Caco-2 (cell line): ENCODE results near the gene HCN1. TPM values are rescaled to one million over a fixed set of nuclear protein-coding genes. Genes with fewer than 3 reads are reported as not detected.

Experiments
- BruUV-seq: library from RNA; stranded (reverse); fragments of 400-500 nt; replicated peaks from 2 replicates; lab custom pipeline; 2021; lab: Mats Ljungman, UMichigan
- CTCF ChIA-PET: fragments of 300-600 bp; sonication (Branson Sonifier 250); formaldehyde crosslinking; loops from one replicate; lab custom pipeline; 2022; ENCODE audit warnings: antibody characterized with exemption; lab: Charles Lee
- POLR2A ChIA-PET: fragments of 300-600 bp; sonication (Branson Sonifier 250); formaldehyde crosslinking; loops from one replicate; lab custom pipeline; 2022; ENCODE audit warnings: antibody characterized with exemption; lab: Charles Lee
- DNase-seq, 2 experiments: peaks; one replicate each; pipeline versions ENCODE4 v3.0.0 to v3.0.0-alpha.2; 2020 to 2022
- H3K27me3 ChIP-seq: replicated peaks from 2 replicates; pipeline ENCODE4 v1.6.0; 2011; ENCODE audit warnings: low read length; ENCODE audit not compliant: control insufficient read depth, insufficient read depth
- H3K36me3 ChIP-seq: 2 replicates; pipeline ENCODE4 v1.5.1; 2011; ENCODE audit warnings: low read length; ENCODE audit not compliant: control insufficient read depth, insufficient read depth
- H3K4me1 ChIP-seq: fragments of 250-450 bp; sonication (Bioruptor Pico); 2 replicates; pipeline ENCODE4 v1.5.1; 2020; ENCODE audit warnings: mild to moderate bottlenecking
- H3K4me3 ChIP-seq: 2 replicates; pipeline ENCODE4 v1.5.1; 2011; ENCODE audit warnings: low read depth, mild to moderate bottlenecking, control low read depth, low read length
- H3K9me3 ChIP-seq: fragments of 250-450 bp; sonication (Bioruptor Pico); 2 replicates; pipeline ENCODE4 v1.5.1; 2020; ENCODE audit warnings: mild to moderate bottlenecking, moderate library complexity
- H3K27ac Mint-ChIP-seq: one replicate; pipeline ENCODE4 v1.8.0; 2022; ENCODE audit warnings: mixed read lengths; ENCODE audit not compliant: unreplicated experiment
- H3K27me3 Mint-ChIP-seq: one replicate; pipeline ENCODE4 v1.8.0; 2022; ENCODE audit warnings: mixed read lengths; ENCODE audit not compliant: insufficient read depth, unreplicated experiment
- H3K36me3 Mint-ChIP-seq: one replicate; pipeline ENCODE4 v1.8.0; 2022; ENCODE audit warnings: mild to moderate bottlenecking, mixed read lengths; ENCODE audit not compliant: insufficient read depth, unreplicated experiment
- H3K4me1 Mint-ChIP-seq: one replicate; pipeline ENCODE4 v1.8.0; 2022; ENCODE audit warnings: low read depth, mixed read lengths; ENCODE audit not compliant: unreplicated experiment
- H3K4me3 Mint-ChIP-seq: one replicate; pipeline ENCODE4 v1.8.0; 2022; ENCODE audit warnings: mild to moderate bottlenecking, moderate library complexity, mixed read lengths; ENCODE audit not compliant: unreplicated experiment
- H3K9me3 Mint-ChIP-seq: one replicate; pipeline ENCODE4 v1.8.0; 2022; ENCODE audit warnings: mixed read lengths; ENCODE audit not compliant: unreplicated experiment
- CTCF ChIP-seq, 2 experiments: fragments of 200-600 bp in 1 of 2; IDR thresholded peaks; 1 replicate in 1 of 2; 2 replicates in 1 of 2; pipeline versions ENCODE4 v1.5.1 to v1.8.0; 2011 to 2022; ENCODE audit warnings: antibody characterized with exemption in 1 of 2, control low read depth in 1 of 2, inconsistent platforms in 1 of 2, low read depth in 1 of 2, low read length in 1 of 2, mild to moderate bottlenecking in 1 of 2, moderate library complexity in 1 of 2; ENCODE audit not compliant: insufficient read depth in 1 of 2, severe bottlenecking in 1 of 2, unreplicated experiment in 1 of 2
- intact Hi-C: fragments of 100-400 bp; cut with micrococcal nuclease; formaldehyde crosslinking; loops from one replicate; pipeline ENCODE4 v1.10.0; 2022; ENCODE audit not compliant: unreplicated experiment
- total RNA-seq: library from RNA; stranded (reverse); gene quantifications from 2 replicates; pipeline ENCODE4 v1.2.3, GENCODE V29; 2022

HCN1 gene
- total RNA-seq, 1 experiment from 2014 or later: not detected

DNA sequence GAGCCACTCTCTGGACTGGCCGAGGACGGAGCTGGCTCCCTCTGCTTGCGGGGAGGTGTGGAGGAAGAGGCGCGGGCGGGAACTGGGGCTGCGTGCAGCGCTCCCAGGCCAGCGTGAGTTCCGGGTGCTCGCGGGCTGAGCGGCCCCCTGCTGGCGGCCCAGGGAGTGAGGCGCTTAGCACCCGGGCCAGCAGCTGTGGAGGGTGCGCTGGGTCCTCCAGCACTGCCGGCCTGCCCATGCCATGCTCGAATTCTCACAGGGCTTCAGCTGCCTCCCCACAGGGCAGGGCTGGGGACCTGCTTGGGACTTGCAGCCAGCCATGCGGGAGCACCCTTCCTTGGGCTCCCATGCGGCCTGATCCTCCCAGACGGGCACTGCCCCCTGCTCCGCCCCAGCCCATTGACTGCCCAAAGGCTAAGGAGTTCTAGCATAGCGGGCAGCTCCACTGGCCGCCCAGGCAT, 470.6 kb downstream of the HCN1 start:
- Histone ChIP-seq H3K4me1 (no peaks in the 10 kb centered on the region), H3K36me3 (no peaks in the 10 kb centered on the region), H3K4me3 (no peak overlapping the region), H3K9me3 (no peaks in the 10 kb centered on the region), H3K27me3 (no peaks in the 10 kb centered on the region)
- intact Hi-C loops: no loop called here
- no TSS peak for BruUV-seq
- Mint-ChIP-seq H3K27me3 (no peaks in the 10 kb centered on the region), H3K4me3 (no peak overlapping the region), H3K4me1 (no peaks in the 10 kb centered on the region), H3K9me3 (peaks cover 10% of the 10 kb centered on the region), H3K27ac (no peak overlapping the region), H3K36me3 (no peaks in the 10 kb centered on the region)
- CTCF ChIA-PET: no interaction called here
- no peak for DNase-seq
- TF ChIP-seq CTCF (IDR thresholded peaks at IDR 0.05; ENCODE audit: insufficient read depth in 1 of 2, low read depth in 1 of 2, low read length in 1 of 2, severe bottlenecking in 1 of 2, unreplicated experiment in 1 of 2): peak in 1 of 2 experiments; percentile 16
- POLR2A ChIA-PET: no interaction called here

GRCh38 chr5:45205403-45205961, 490.7 kb downstream of the HCN1 start:
- Mint-ChIP-seq H3K4me3 (no peak overlapping the region), H3K9me3 (no peaks in the 10 kb centered on the region), H3K27ac (no peak overlapping the region), H3K27me3 (no peaks in the 10 kb centered on the region), H3K36me3 (no peaks in the 10 kb centered on the region), H3K4me1 (no peaks in the 10 kb centered on the region)
- intact Hi-C loops: no loop called here
- Histone ChIP-seq H3K4me1 (no peaks in the 10 kb centered on the region), H3K27me3 (no peaks in the 10 kb centered on the region), H3K9me3 (no peaks in the 10 kb centered on the region), H3K4me3 (no peak overlapping the region), H3K36me3 (no peaks in the 10 kb centered on the region)
- BruUV-seq: no TSS peak
- no peak for DNase-seq
- ChIA-PET CTCF (no interaction called here), POLR2A (no interaction called here)
- no peak for TF ChIP-seq CTCF (IDR thresholded peaks at IDR 0.05; ENCODE audit: insufficient read depth in 1 of 2, low read depth in 1 of 2, low read length in 1 of 2, severe bottlenecking in 1 of 2, unreplicated experiment in 1 of 2)
